Neural crest cell (in vitro differentiated cells): ENCODE results near the gene CA10. TPM values are rescaled to one million over a fixed set of nuclear protein-coding genes. Genes with fewer than 3 reads are reported as not detected.

Source experiments
- DNase-seq: peaks from one replicate; pipeline ENCODE4 v3.0.0; 2021; ENCODE audit warnings: low read depth, mixed read lengths, low spot score
- H3K27ac Mint-ChIP-seq: one replicate; pipeline ENCODE4 v1.8.0; 2021; ENCODE audit warnings: mild to moderate bottlenecking, mixed read lengths; ENCODE audit not compliant: unreplicated experiment
- H3K27me3 Mint-ChIP-seq: 2 replicates; pipeline ENCODE4 v1.8.0; 2021; ENCODE audit warnings: low read depth, mild to moderate bottlenecking, mixed read lengths
- H3K36me3 Mint-ChIP-seq: 2 replicates; pipeline ENCODE4 v1.8.0; 2021; ENCODE audit warnings: low read depth, mild to moderate bottlenecking, mixed read lengths
- H3K4me1 Mint-ChIP-seq: 2 replicates; pipeline ENCODE4 v1.8.0; 2021; ENCODE audit warnings: mixed read lengths
- H3K4me3 Mint-ChIP-seq: one replicate; pipeline ENCODE4 v1.8.0; 2021; ENCODE audit warnings: mild to moderate bottlenecking, mixed read lengths
- H3K9me3 Mint-ChIP-seq: 2 replicates; pipeline ENCODE4 v1.8.0; 2021; ENCODE audit warnings: mixed read lengths
- total RNA-seq: library from RNA; stranded (reverse); gene quantifications from 2 replicates; pipeline ENCODE4 v1.2.1, GENCODE V29; 2021
- TF ChIP-seq, protein P1 (sequence below): fragments of 200-600 bp; sonication (generic); conservative IDR thresholded peaks from 2 replicates; pipeline ENCODE4 v1.5.0; 2021; ENCODE audit warnings: antibody characterized with exemption, mild to moderate bottlenecking

Gene CA10
- total RNA-seq, 1 donor from 2014 or later, result not detected

DNA sequence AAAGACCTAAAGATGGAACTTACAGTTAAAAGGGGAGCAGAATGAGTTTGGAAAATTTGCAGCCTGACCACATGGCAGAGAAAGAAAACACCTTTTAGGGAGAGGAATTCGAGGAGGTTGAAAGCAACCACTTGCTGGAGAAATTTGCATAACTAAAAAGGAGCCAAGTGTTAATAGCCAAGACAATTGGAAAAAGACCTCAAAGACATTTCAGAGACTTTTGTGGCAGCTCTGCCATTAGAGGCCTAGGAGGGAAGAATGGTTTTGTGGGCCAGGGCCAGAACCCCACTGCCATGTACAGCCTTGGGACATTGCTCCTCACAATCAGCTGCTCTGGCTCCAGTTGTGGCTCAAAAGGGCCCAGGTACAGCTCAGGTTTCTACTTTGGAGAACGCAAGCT lies 559.7 kb downstream of the CA10 start:
- TF ChIP-seq, protein P1, sequence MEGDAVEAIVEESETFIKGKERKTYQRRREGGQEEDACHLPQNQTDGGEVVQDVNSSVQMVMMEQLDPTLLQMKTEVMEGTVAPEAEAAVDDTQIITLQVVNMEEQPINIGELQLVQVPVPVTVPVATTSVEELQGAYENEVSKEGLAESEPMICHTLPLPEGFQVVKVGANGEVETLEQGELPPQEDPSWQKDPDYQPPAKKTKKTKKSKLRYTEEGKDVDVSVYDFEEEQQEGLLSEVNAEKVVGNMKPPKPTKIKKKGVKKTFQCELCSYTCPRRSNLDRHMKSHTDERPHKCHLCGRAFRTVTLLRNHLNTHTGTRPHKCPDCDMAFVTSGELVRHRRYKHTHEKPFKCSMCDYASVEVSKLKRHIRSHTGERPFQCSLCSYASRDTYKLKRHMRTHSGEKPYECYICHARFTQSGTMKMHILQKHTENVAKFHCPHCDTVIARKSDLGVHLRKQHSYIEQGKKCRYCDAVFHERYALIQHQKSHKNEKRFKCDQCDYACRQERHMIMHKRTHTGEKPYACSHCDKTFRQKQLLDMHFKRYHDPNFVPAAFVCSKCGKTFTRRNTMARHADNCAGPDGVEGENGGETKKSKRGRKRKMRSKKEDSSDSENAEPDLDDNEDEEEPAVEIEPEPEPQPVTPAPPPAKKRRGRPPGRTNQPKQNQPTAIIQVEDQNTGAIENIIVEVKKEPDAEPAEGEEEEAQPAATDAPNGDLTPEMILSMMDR, result no peak
- no peak for DNase-seq
- Mint-ChIP-seq H3K9me3 (no peaks in the 10 kb centered on the region), H3K36me3 (no peaks in the 10 kb centered on the region), H3K4me3 (no peak overlapping the region), H3K27me3 (no peaks in the 10 kb centered on the region), H3K27ac (no peak overlapping the region), H3K4me1 (peaks cover 4% of the 10 kb centered on the region)

DNA sequence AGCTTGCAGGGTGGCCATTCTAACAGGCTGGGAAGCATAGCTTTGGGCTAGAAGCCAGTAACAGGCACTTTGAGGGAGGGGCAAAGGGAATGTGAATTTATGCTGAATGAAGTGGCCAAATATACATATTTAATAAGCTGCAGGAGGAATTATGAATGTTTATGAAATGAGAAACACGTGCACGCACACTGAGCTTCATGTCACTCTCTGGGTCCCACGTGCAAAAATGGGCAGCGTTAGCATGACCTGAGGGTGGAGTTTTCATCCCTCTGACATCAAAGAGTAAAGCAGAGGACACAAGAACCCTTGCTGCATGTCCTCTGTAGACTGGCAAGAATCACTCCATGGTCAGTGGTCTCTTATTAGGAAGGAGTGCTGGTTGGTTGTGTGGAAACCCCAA lies 561.2 kb downstream of the CA10 start:
- no peak for DNase-seq
- no peaks in the 10 kb centered on the region for H3K36me3 Mint-ChIP-seq
- no peaks in the 10 kb centered on the region for H3K27me3 Mint-ChIP-seq
- H3K4me3 Mint-ChIP-seq, result no peak overlapping the region
- TF ChIP-seq, protein P1, result no peak
- peaks cover 4% of the 10 kb centered on the region for H3K4me1 Mint-ChIP-seq
- no peak overlapping the region for H3K27ac Mint-ChIP-seq
- H3K9me3 Mint-ChIP-seq, result no peaks in the 10 kb centered on the region

DNA sequence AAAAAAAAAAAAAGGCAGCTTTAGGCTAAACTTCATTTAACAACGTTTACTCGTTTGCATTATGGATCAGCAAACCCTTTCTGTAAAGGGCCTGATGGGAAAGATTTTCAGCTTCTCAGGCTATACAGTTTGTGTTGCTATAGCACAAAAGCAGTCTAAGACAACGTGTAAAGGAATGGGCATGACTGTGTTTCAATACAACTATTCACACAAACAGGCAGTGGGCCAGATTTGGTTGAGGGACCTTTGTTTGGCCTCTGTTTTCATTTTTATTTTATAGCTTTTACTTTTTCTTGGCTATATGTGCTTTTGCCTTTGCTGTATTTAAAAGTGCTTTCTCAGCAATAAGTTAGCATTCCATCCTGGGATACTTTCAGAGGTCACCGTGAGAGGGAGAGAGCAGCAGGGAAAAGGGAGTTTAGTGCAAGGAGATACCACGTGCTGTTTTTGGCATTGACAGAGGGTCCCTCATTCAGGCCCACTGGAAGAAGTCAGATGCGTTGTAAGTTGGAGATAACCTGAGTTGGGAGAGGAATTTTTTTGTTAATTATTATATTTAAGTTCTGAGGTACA lies 562.6 kb downstream of the CA10 start:
- no peaks in the 10 kb centered on the region for H3K27me3 Mint-ChIP-seq
- no peak overlapping the region for H3K4me3 Mint-ChIP-seq
- TF ChIP-seq, protein P1, result no peak
- H3K27ac Mint-ChIP-seq, result no peak overlapping the region
- H3K4me1 Mint-ChIP-seq, result peaks cover 4% of the 10 kb centered on the region
- H3K9me3 Mint-ChIP-seq, result no peaks in the 10 kb centered on the region
- DNase-seq, result no peak
- H3K36me3 Mint-ChIP-seq, result no peaks in the 10 kb centered on the region

DNA sequence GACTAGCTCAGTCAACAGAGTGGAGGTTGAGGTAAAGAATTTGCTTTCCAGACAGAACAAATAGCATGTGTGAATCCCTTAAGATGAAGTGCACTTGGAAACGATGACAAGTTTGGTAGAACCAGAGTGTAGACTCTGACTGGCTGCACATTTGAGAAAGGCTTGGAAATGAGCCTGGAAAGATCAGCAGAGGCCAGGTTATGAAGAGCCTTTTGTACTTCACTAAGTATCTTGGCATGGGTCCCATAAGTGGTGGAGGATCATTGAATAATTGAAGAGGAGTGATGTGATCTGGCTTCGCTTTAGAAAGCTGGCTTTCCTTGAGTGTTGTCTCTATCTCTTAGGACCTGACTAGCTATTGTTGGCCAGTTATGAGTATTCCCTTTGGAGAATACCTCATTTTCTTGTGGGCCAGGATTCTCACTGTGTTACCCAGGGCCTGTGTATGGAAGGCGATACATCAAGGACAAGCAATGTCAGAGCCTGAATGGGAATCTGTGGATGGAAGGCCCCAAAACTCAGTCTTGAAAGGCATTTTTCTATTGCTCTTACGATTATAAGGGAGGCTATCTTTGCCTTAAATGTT lies 568.4 kb downstream of the CA10 start:
- DNase-seq, result no peak
- no peaks in the 10 kb centered on the region for H3K27me3 Mint-ChIP-seq
- no peak overlapping the region for H3K4me3 Mint-ChIP-seq
- no peak overlapping the region for H3K27ac Mint-ChIP-seq
- no peaks in the 10 kb centered on the region for H3K4me1 Mint-ChIP-seq
- TF ChIP-seq, protein P1, result no peak
- peaks cover 7% of the 10 kb centered on the region for H3K9me3 Mint-ChIP-seq
- H3K36me3 Mint-ChIP-seq, result peaks cover 7% of the 10 kb centered on the region

DNA sequence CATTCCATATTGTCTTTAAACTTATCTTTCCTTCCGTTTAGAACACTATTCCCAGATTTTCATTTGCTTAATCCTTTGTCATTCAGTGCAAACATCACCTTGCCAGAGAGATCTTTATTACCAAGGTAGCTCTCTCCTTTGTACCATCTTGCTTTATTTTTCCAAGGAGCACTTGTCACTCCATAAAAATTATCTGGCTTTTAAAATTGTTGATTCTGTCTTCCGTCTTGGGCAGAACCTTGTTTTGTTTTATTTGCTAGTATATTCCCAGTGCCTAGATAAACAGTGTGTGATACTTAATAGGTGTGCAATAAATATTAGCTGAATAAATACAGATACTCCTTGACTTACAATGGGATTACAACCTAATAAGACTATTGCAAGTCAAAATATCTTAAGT lies 570.5 kb downstream of the CA10 start:
- Mint-ChIP-seq H3K4me1 (no peaks in the 10 kb centered on the region), H3K27me3 (no peaks in the 10 kb centered on the region), H3K36me3 (peaks cover 7% of the 10 kb centered on the region), H3K9me3 (peaks cover 10% of the 10 kb centered on the region), H3K4me3 (no peak overlapping the region), H3K27ac (no peak overlapping the region)
- no peak for DNase-seq
- TF ChIP-seq, protein P1, result no peak
